PFSK-1 (cell line): ENCODE data around the gene NFKBIE.

ENCODE experiments used
- POLR2AphosphoS5 ChIP-seq: IDR thresholded peaks from 2 replicates; pipeline ENCODE4 v1.6.1; 2012; ENCODE audit warnings: low read depth, mild to moderate bottlenecking, control low read depth, low read length, moderate library complexity
- TAF1 ChIP-seq: IDR thresholded peaks from 2 replicates; pipeline ENCODE4 v1.6.1; 2012; ENCODE audit warnings: low read length, control low read depth, borderline replicate concordance; ENCODE audit not compliant: insufficient read depth

GRCh38 chr6:44220913-44221290, 44.4 kb downstream of the NFKBIE start:
- TF ChIP-seq POLR2AphosphoS5, result no peak
- TF ChIP-seq TAF1, result no peak
